ENCODE data around the gene ETS2.

Gene ETS2

GRCh38 chr21:38848187-38848609 lies 42.5 kb downstream of the ETS2 start:
- no peak overlapping the region for H3K4me3 ChIP-seq (ENCODE audit: control insufficient read depth, low read depth, low read length)
- TF ChIP-seq, protein P1, sequence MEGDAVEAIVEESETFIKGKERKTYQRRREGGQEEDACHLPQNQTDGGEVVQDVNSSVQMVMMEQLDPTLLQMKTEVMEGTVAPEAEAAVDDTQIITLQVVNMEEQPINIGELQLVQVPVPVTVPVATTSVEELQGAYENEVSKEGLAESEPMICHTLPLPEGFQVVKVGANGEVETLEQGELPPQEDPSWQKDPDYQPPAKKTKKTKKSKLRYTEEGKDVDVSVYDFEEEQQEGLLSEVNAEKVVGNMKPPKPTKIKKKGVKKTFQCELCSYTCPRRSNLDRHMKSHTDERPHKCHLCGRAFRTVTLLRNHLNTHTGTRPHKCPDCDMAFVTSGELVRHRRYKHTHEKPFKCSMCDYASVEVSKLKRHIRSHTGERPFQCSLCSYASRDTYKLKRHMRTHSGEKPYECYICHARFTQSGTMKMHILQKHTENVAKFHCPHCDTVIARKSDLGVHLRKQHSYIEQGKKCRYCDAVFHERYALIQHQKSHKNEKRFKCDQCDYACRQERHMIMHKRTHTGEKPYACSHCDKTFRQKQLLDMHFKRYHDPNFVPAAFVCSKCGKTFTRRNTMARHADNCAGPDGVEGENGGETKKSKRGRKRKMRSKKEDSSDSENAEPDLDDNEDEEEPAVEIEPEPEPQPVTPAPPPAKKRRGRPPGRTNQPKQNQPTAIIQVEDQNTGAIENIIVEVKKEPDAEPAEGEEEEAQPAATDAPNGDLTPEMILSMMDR (IDR thresholded peaks at IDR 0.05; ENCODE audit: control insufficient read depth, insufficient read depth, low read depth, low read length, missing control alignments), result no peak
- no peak for DNase-seq (ENCODE audit: low read depth)

DNA sequence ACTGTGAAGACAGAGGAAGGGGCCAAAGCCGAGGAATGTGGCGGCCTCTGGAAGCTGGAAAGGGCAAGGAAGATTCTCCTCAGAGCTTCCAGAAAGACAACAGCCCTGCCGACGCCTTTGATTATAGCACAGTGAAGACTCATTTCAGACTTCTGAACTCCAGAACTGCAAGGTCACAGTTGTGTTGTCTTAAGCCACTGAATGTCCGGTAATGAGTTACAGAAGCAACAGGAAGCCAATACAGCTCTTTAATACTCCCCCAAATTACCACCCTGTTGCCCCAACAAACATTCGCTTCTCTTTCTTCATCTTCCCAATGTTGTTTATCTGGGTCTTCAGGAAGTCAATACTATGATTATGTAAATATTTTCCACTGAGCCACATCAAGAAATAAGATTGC lies 44.0 kb downstream of the ETS2 start:
- TF ChIP-seq, protein P1 (IDR thresholded peaks at IDR 0.05; ENCODE audit: control insufficient read depth, insufficient read depth, low read depth, low read length, missing control alignments), result no peak
- no peak overlapping the region for H3K4me3 ChIP-seq (ENCODE audit: control insufficient read depth, low read depth, low read length)
- no peak for DNase-seq (ENCODE audit: low read depth)

DNA sequence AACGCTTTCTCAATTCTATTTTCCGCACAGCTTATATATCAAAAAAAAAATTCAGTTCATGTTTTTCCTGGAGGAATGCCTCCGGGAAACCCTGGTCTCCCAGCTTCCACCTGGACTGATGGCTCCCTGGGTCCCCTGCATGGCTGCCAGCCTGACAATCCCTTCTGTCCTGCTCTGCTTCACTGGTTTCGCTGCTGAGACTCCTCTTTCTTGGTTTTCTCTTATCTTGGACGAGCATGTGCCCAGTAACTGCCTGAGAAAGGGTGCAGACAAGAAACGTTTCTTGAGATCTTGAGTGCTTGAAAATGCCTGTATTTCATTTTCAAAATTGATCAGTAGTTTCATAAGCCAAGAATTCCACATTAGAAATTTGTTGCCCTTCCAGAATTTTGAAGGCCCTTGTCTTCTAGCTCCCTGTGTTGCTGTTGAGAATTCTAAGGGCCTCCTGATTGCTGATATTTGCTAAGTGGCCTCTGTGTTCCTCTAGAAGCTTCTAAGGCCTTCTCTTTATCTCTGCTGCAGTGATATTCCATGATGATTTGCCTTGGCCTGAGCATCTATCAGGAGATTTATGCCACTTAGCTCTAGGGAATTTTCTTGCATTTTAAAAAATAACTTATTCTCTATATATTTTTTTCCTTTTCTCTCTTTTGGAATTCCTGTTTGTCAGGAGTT lies 44.7 kb downstream of the ETS2 start:
- H3K4me3 ChIP-seq (ENCODE audit: control insufficient read depth, low read depth, low read length), result no peak overlapping the region
- DNase-seq (ENCODE audit: low read depth), result no peak
- TF ChIP-seq, protein P1 (IDR thresholded peaks at IDR 0.05; ENCODE audit: control insufficient read depth, insufficient read depth, low read depth, low read length, missing control alignments), result no peak

GRCh38 chr21:38851101-38851500 lies 45.4 kb downstream of the ETS2 start:
- H3K4me3 ChIP-seq (ENCODE audit: control insufficient read depth, low read depth, low read length), result no peak overlapping the region
- TF ChIP-seq, protein P1 (IDR thresholded peaks at IDR 0.05; ENCODE audit: control insufficient read depth, insufficient read depth, low read depth, low read length, missing control alignments), result no peak
- no peak for DNase-seq (ENCODE audit: low read depth)

GRCh38 chr21:38852278-38852677 lies 46.5 kb downstream of the ETS2 start:
- no peak for DNase-seq (ENCODE audit: low read depth)
- TF ChIP-seq, protein P1 (IDR thresholded peaks at IDR 0.05; ENCODE audit: control insufficient read depth, insufficient read depth, low read depth, low read length, missing control alignments), result no peak
- H3K4me3 ChIP-seq (ENCODE audit: control insufficient read depth, low read depth, low read length), result no peak overlapping the region

- TF ChIP-seq, protein P1 (IDR thresholded peaks at IDR 0.05; ENCODE audit: control insufficient read depth, insufficient read depth, low read depth, low read length, missing control alignments), result no peak
- no peak overlapping the region for H3K4me3 ChIP-seq (ENCODE audit: control insufficient read depth, low read depth, low read length)
- DNase-seq (ENCODE audit: low read depth), result no peak
Observed at GRCh38 chr21:38852708-38853107, 47.0 kb downstream of the ETS2 start.

All from AG09309 (cell line).